Mesendoderm (in vitro differentiated cells): Measurements from ENCODE around the gene NETO2.
"Not testable (repeated sequence)": the region's sequence is repeated elsewhere in the genome, so short reads cannot be mapped to it uniquely, and the experiment has no call there.

Source experiments
- DNase-seq: peaks from one replicate; pipeline ENCODE4 v3.0.0; 2013
- H2AK5ac ChIP-seq: 2 replicates; pipeline ENCODE4 v1.6.1; 2013; ENCODE audit warnings: low read length, inconsistent platforms
- H2BK120ac ChIP-seq: 2 replicates; pipeline ENCODE4 v1.6.1; 2013; ENCODE audit warnings: low read depth, mild to moderate bottlenecking, low read length, moderate library complexity, mixed read lengths
- H2BK15ac ChIP-seq: replicated peaks from 2 replicates; pipeline ENCODE4 v1.6.1; 2013; ENCODE audit warnings: low read depth, mild to moderate bottlenecking, moderate library complexity
- H2BK5ac ChIP-seq: 2 replicates; pipeline ENCODE4 v1.6.1; 2013; ENCODE audit warnings: low read length, inconsistent platforms
- H3K18ac ChIP-seq: 2 replicates; pipeline ENCODE4 v1.6.1; 2013; ENCODE audit warnings: mild to moderate bottlenecking, low read length, mixed read lengths
- H3K23ac ChIP-seq: one replicate; pipeline ENCODE4 v1.6.1; 2013; ENCODE audit warnings: low read length
- H3K27ac ChIP-seq: 2 replicates; pipeline ENCODE4 v1.5.1; 2013; ENCODE audit warnings: low read depth, mild to moderate bottlenecking, inconsistent platforms, low read length, moderate library complexity
- H3K27me3 ChIP-seq: 2 replicates; pipeline ENCODE4 v1.6.1; 2013; ENCODE audit warnings: low read length, control low read depth, mild to moderate bottlenecking, inconsistent platforms; ENCODE audit not compliant: insufficient read depth, poor library complexity
- H3K36me3 ChIP-seq: 2 replicates; pipeline ENCODE4 v1.6.1; 2013; ENCODE audit warnings: low read length, inconsistent platforms; ENCODE audit not compliant: control insufficient read depth, insufficient read depth
- H3K4ac ChIP-seq: one replicate; pipeline ENCODE4 v1.6.1; 2013; ENCODE audit warnings: low read depth, mild to moderate bottlenecking, low read length, moderate library complexity
- H3K4me1 ChIP-seq: 2 replicates; pipeline ENCODE4 v1.6.1; 2013; ENCODE audit warnings: low read depth, low read length, inconsistent platforms; ENCODE audit not compliant: control insufficient read depth
- H3K4me2 ChIP-seq: 2 replicates; pipeline ENCODE4 v1.6.1; 2013; ENCODE audit warnings: low read length
- H3K4me3 ChIP-seq: 2 replicates; pipeline ENCODE4 v1.5.1; 2013; ENCODE audit warnings: mild to moderate bottlenecking, low read length
- H3K56ac ChIP-seq: one replicate; pipeline ENCODE4 v1.6.1; 2013; ENCODE audit warnings: low read length
- H3K79me1 ChIP-seq: 2 replicates; pipeline ENCODE4 v1.6.1; 2013; ENCODE audit warnings: low read length, inconsistent platforms
- H3K79me2 ChIP-seq: 2 replicates; pipeline ENCODE4 v1.6.1; 2013; ENCODE audit warnings: mild to moderate bottlenecking, low read length; ENCODE audit not compliant: control insufficient read depth, insufficient read depth
- H3K9ac ChIP-seq: 2 replicates; pipeline ENCODE4 v1.6.1; 2013; ENCODE audit warnings: low read length, inconsistent platforms
- H4K5ac ChIP-seq: one replicate; pipeline ENCODE4 v1.6.1; 2013; ENCODE audit warnings: low read length
- H4K8ac ChIP-seq: one replicate; pipeline ENCODE4 v1.6.1; 2013; ENCODE audit warnings: low read depth, mild to moderate bottlenecking, control low read depth, low read length, moderate library complexity
- WGBS: extraction: QIAGEN DNeasy Blood & Tissue Kit; methylation state at CpG from one replicate; pipeline ENCODE4 v1.1.7; 2013; ENCODE audit warnings: low lambda C conversion rate, missing lambda C conversion rate; ENCODE audit not compliant: insufficient coverage; ENCODE audit errors: extremely low coverage; 5-methylcytosine and 5-hydroxymethylcytosine counted together

Gene NETO2

DNA sequence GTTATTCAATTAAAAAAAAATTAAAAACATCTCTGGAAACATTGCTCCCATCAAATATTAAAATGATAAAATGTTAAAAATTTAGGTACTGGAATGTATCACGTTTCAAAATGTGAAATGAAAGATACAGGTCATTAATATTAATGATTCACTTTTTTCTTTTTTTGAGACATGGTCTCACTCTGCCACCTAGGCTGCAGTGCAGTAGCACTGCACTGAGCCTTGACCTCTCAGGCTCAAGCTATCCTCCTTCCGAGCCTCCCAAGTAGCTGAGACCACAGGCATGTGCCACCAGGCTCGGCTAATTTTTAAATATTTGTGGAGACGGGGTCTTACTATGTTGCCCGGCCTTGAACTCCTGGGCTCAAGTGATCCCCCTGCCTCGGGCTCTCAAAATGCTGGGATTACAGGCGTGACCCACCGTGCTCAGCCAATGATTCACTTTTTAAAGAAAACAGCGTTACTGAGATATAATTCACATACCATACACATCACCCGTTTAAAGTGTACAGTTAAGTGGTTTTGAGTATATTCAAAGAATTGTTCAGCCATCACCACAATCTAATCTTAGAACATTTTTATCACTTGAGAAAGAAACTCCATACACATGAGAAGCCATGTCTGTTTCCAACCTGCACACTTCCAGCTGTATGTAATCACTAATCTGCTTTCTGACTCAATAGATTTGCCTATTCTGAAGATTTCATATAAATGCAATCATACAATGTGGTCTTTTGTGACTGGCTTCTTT is 19.1 kb upstream of the NETO2 start:
- H3K56ac ChIP-seq, result no peak overlapping the region
- H4K8ac ChIP-seq, result no peak overlapping the region
- H3K79me2 ChIP-seq, result no peaks in the 10 kb centered on the region
- H3K4me1 ChIP-seq, result no peaks in the 10 kb centered on the region
- no peak overlapping the region for H3K9ac ChIP-seq
- no peak overlapping the region for H3K4me3 ChIP-seq
- H3K36me3 ChIP-seq, result no peaks in the 10 kb centered on the region
- no peak overlapping the region for H3K18ac ChIP-seq
- no peak overlapping the region for H3K4me2 ChIP-seq
- H2AK5ac ChIP-seq, result no peak overlapping the region
- no CpG with 5 or more reads among the region's 10 CpGs for whole genome bisulfite sequencing
- no peak overlapping the region for H4K5ac ChIP-seq
- DNase-seq, result no peak
- H2BK120ac ChIP-seq, result no peak overlapping the region
- H2BK15ac ChIP-seq, result no peak overlapping the region
- H3K27ac ChIP-seq, result no peak overlapping the region
- no peaks in the 10 kb centered on the region for H3K79me1 ChIP-seq
- H3K23ac ChIP-seq, result no peak overlapping the region
- H3K27me3 ChIP-seq, result no peaks in the 10 kb centered on the region
- H3K4ac ChIP-seq, result no peak overlapping the region
- no peak overlapping the region for H2BK5ac ChIP-seq

- Histone ChIP-seq H2BK120ac (no peak overlapping the region), H2BK15ac (no peak overlapping the region), H3K4ac (no peak overlapping the region), H3K27ac (no peak overlapping the region), H3K9ac (no peak overlapping the region), H2AK5ac (no peak overlapping the region), H2BK5ac (no peak overlapping the region), H3K79me1 (no peaks in the 10 kb centered on the region), H3K79me2 (no peaks in the 10 kb centered on the region), H3K56ac (no peak overlapping the region), H3K36me3 (no peaks in the 10 kb centered on the region), H3K23ac (no peak overlapping the region), H3K27me3 (no peaks in the 10 kb centered on the region), H3K18ac (no peak overlapping the region), H3K4me1 (no peaks in the 10 kb centered on the region), H3K4me2 (no peak overlapping the region), H3K4me3 (no peak overlapping the region), H4K8ac (no peak overlapping the region), H4K5ac (no peak overlapping the region)
- WGBS, result no CpG with 5 or more reads among the region's 4 CpGs
- DNase-seq, result no peak
These were observed 17.7 kb upstream of the NETO2 start for GRCh38 chr16:47161464-47161863.

DNA sequence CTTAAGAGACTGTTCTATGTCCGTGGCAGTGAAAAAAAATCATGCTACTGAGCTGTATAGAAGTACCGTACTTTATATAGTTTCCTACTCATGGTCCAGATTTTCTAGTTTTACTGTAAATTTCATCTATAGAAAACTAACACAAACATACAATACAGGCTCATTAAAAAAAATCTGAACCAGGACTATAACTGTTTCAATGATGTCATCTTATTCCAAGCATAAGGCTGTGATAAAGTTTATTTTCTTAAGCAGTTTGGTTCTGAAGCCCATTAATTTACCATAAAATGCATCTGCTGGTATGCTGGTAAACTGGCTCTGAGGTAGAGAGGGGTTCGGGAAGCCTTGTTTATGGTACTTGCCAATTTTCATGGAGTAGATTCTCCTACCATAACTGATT is 16.7 kb upstream of the NETO2 start:
- H3K18ac ChIP-seq, result no peak overlapping the region
- H3K36me3 ChIP-seq, result no peaks in the 10 kb centered on the region
- no peak overlapping the region for H3K27ac ChIP-seq
- no peak overlapping the region for H3K56ac ChIP-seq
- H2BK15ac ChIP-seq, result no peak overlapping the region
- no peak overlapping the region for H4K8ac ChIP-seq
- H2BK120ac ChIP-seq, result no peak overlapping the region
- H3K4me1 ChIP-seq, result no peaks in the 10 kb centered on the region
- no peak for DNase-seq
- no peak overlapping the region for H3K4me2 ChIP-seq
- no peak overlapping the region for H3K4ac ChIP-seq
- no peak overlapping the region for H4K5ac ChIP-seq
- no peak overlapping the region for H2BK5ac ChIP-seq
- H3K4me3 ChIP-seq, result no peak overlapping the region
- no peak overlapping the region for H3K9ac ChIP-seq
- H3K79me1 ChIP-seq, result no peaks in the 10 kb centered on the region
- WGBS, result no CpG with 5 or more reads among the region's 3 CpGs
- no peaks in the 10 kb centered on the region for H3K27me3 ChIP-seq
- no peak overlapping the region for H3K23ac ChIP-seq
- H2AK5ac ChIP-seq, result no peak overlapping the region
- no peaks in the 10 kb centered on the region for H3K79me2 ChIP-seq

GRCh38 chr16:47158992-47159391 is 15.2 kb upstream of the NETO2 start:
- no peak overlapping the region for H2BK15ac ChIP-seq
- H3K18ac ChIP-seq, result no peak overlapping the region
- no peaks in the 10 kb centered on the region for H3K36me3 ChIP-seq
- no peak for DNase-seq
- H3K4ac ChIP-seq, result no peak overlapping the region
- no peaks in the 10 kb centered on the region for H3K4me1 ChIP-seq
- no peaks in the 10 kb centered on the region for H3K79me2 ChIP-seq
- H2BK120ac ChIP-seq, result no peak overlapping the region
- H3K56ac ChIP-seq, result no peak overlapping the region
- no peak overlapping the region for H3K4me2 ChIP-seq
- no peaks in the 10 kb centered on the region for H3K79me1 ChIP-seq
- H3K27ac ChIP-seq, result no peak overlapping the region
- no peak overlapping the region for H3K4me3 ChIP-seq
- H4K5ac ChIP-seq, result no peak overlapping the region
- H3K27me3 ChIP-seq, result no peaks in the 10 kb centered on the region
- no peak overlapping the region for H2BK5ac ChIP-seq
- H4K8ac ChIP-seq, result no peak overlapping the region
- H2AK5ac ChIP-seq, result no peak overlapping the region
- H3K9ac ChIP-seq, result no peak overlapping the region
- no peak overlapping the region for H3K23ac ChIP-seq

GRCh38 chr16:47156680-47157215 is 13.0 kb upstream of the NETO2 start:
- WGBS, result no CpG with 5 or more reads among the region's 3 CpGs
- Histone ChIP-seq H3K27me3 (no peaks in the 10 kb centered on the region), H4K5ac (no peak overlapping the region)

DNA sequence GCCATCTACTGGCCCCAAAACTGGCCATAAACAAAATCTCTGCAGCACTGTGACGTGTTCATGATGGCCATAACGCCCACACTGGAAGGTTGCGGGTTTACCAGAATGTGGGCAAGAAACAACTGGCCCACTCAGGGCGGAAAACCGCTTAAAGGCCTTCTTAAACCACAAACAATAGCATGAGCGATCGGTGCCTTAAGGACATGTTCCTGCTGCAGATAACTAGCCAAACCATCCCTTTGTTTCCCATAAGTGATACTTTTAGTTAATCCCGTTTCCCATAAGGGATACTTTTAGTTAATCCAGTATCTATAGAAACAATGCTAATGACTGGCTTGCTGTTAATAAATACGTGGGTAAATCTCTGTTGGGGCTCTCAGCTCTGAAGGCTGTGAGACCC is 8.8 kb upstream of the NETO2 start:
- H3K4ac ChIP-seq, DNase-seq, H2AK5ac ChIP-seq, H3K9ac ChIP-seq, H2BK120ac ChIP-seq, H3K79me1 ChIP-seq, H3K18ac ChIP-seq, H4K8ac ChIP-seq, H3K4me3 ChIP-seq, H2BK5ac ChIP-seq, H3K27me3 ChIP-seq, H4K5ac ChIP-seq, H3K27ac ChIP-seq, H3K4me2 ChIP-seq, H3K4me1 ChIP-seq, H3K79me2 ChIP-seq, H3K56ac ChIP-seq, H3K36me3 ChIP-seq, H3K23ac ChIP-seq, H2BK15ac ChIP-seq: not testable (repeated sequence)
- no CpG with 5 or more reads among the region's 9 CpGs for WGBS

More at GRCh38 chr16:47156680-47157215, 13.0 kb upstream of the NETO2 start:
- Histone ChIP-seq H3K9ac (no peak overlapping the region), H2BK5ac (no peak overlapping the region), H2AK5ac (no peak overlapping the region), H3K4me1 (no peaks in the 10 kb centered on the region), H3K4ac (no peak overlapping the region), H3K4me2 (no peak overlapping the region), H3K36me3 (no peaks in the 10 kb centered on the region), H3K79me1 (no peaks in the 10 kb centered on the region), H3K23ac (no peak overlapping the region), H3K18ac (no peak overlapping the region), H2BK15ac (no peak overlapping the region), H3K4me3 (no peak overlapping the region), H3K56ac (no peak overlapping the region), H2BK120ac (no peak overlapping the region), H3K27ac (no peak overlapping the region), H4K8ac (no peak overlapping the region), H3K79me2 (no peaks in the 10 kb centered on the region)
- no peak for DNase-seq
